ENCODE results near the gene SYNPR.

The SYNPR gene

GRCh38 chr3:63430875-63431274 lies 152.8 kb downstream of the SYNPR start:
- DNase-seq (ENCODE audit: low read depth), result no peak
- no peak for TF ChIP-seq POLR2A (IDR thresholded peaks at IDR 0.05; ENCODE audit: extremely low read depth, insufficient read length)
- TF ChIP-seq CTCF (IDR thresholded peaks at IDR 0.05; ENCODE audit: low read depth, low read length), result no peak
- no peak for TF ChIP-seq MYC (IDR thresholded peaks at IDR 0.05; ENCODE audit: low read depth, low read length)
- no peak for TF ChIP-seq MAX (IDR thresholded peaks at IDR 0.05; ENCODE audit: low read depth, low read length)
- no peak overlapping the region for H3K4me3 ChIP-seq (ENCODE audit: low read depth, low read length)

- H3K4me3 ChIP-seq (ENCODE audit: low read depth, low read length), result no peak overlapping the region
- TF ChIP-seq POLR2A (IDR thresholded peaks at IDR 0.05; ENCODE audit: extremely low read depth, insufficient read length) (no peak), MYC (IDR thresholded peaks at IDR 0.05; ENCODE audit: low read depth, low read length) (no peak), MAX (IDR thresholded peaks at IDR 0.05; ENCODE audit: low read depth, low read length) (no peak), CTCF (IDR thresholded peaks at IDR 0.05; ENCODE audit: low read depth, low read length) (no peak)
- DNase-seq (ENCODE audit: low read depth), result no peak
Observed at GRCh38 chr3:63437858-63438257, 159.8 kb downstream of the SYNPR start.

- H3K4me3 ChIP-seq (ENCODE audit: low read depth, low read length), result no peak overlapping the region
- TF ChIP-seq POLR2A (IDR thresholded peaks at IDR 0.05; ENCODE audit: extremely low read depth, insufficient read length) (no peak), MAX (IDR thresholded peaks at IDR 0.05; ENCODE audit: low read depth, low read length) (no peak), CTCF (IDR thresholded peaks at IDR 0.05; ENCODE audit: low read depth, low read length) (no peak), MYC (IDR thresholded peaks at IDR 0.05; ENCODE audit: low read depth, low read length) (no peak)
- no peak for DNase-seq (ENCODE audit: low read depth)
Observed at GRCh38 chr3:63438826-63439371, 160.8 kb downstream of the SYNPR start.

GRCh38 chr3:63441262-63441661 lies 163.2 kb downstream of the SYNPR start:
- no peak overlapping the region for H3K4me3 ChIP-seq (ENCODE audit: low read depth, low read length)
- no peak for DNase-seq (ENCODE audit: low read depth)
- no peak for TF ChIP-seq CTCF (IDR thresholded peaks at IDR 0.05; ENCODE audit: low read depth, low read length)
- no peak for TF ChIP-seq MYC (IDR thresholded peaks at IDR 0.05; ENCODE audit: low read depth, low read length)
- TF ChIP-seq MAX (IDR thresholded peaks at IDR 0.05; ENCODE audit: low read depth, low read length), result no peak
- TF ChIP-seq POLR2A (IDR thresholded peaks at IDR 0.05; ENCODE audit: extremely low read depth, insufficient read length), result no peak

- no peak overlapping the region for H3K4me3 ChIP-seq (ENCODE audit: low read depth, low read length)
- TF ChIP-seq POLR2A (IDR thresholded peaks at IDR 0.05; ENCODE audit: extremely low read depth, insufficient read length), result no peak
- TF ChIP-seq MYC (IDR thresholded peaks at IDR 0.05; ENCODE audit: low read depth, low read length), result no peak
- no peak for TF ChIP-seq MAX (IDR thresholded peaks at IDR 0.05; ENCODE audit: low read depth, low read length)
- no peak for TF ChIP-seq CTCF (IDR thresholded peaks at IDR 0.05; ENCODE audit: low read depth, low read length)
- DNase-seq (ENCODE audit: low read depth), result no peak
Observed at GRCh38 chr3:63442918-63443317, 164.8 kb downstream of the SYNPR start.

Data from NB4 (cell line).